Osteocyte (in vitro differentiated cells): ENCODE data around the gene CAMSAP1. TPM values are rescaled to one million over a fixed set of nuclear protein-coding genes. Genes with fewer than 3 reads are reported as not detected.

Experiments
- DNase-seq: peaks from one replicate; pipeline ENCODE4 v3.0.0; 2021; ENCODE audit warnings: mixed read lengths; ENCODE audit not compliant: unreplicated experiment; ENCODE audit errors: extremely low spot score
- H3K27ac Mint-ChIP-seq: one replicate; pipeline ENCODE4 v1.8.0; 2021; ENCODE audit warnings: mild to moderate bottlenecking, mixed read lengths; ENCODE audit not compliant: unreplicated experiment
- H3K27me3 Mint-ChIP-seq: one replicate; pipeline ENCODE4 v1.8.0; 2021; ENCODE audit warnings: mixed read lengths; ENCODE audit not compliant: unreplicated experiment
- H3K36me3 Mint-ChIP-seq: one replicate; pipeline ENCODE4 v1.8.0; 2021; ENCODE audit warnings: mixed read lengths; ENCODE audit not compliant: unreplicated experiment
- H3K4me1 Mint-ChIP-seq: one replicate; pipeline ENCODE4 v1.8.0; 2021; ENCODE audit warnings: mixed read lengths; ENCODE audit not compliant: unreplicated experiment
- H3K4me3 Mint-ChIP-seq: one replicate; pipeline ENCODE4 v1.8.0; 2021; ENCODE audit warnings: mild to moderate bottlenecking, moderate library complexity, mixed read lengths; ENCODE audit not compliant: unreplicated experiment
- H3K9me3 Mint-ChIP-seq: one replicate; pipeline ENCODE4 v1.8.0; 2021; ENCODE audit warnings: mixed read lengths; ENCODE audit not compliant: unreplicated experiment
- CTCF ChIP-seq: fragments of 200-600 bp; sonication (generic); IDR thresholded peaks from 2 replicates; pipeline ENCODE4 v1.5.0; 2021; ENCODE audit warnings: antibody characterized with exemption, mild to moderate bottlenecking, moderate library complexity
- total RNA-seq: library from RNA; stranded (reverse); gene quantifications from 2 replicates; pipeline ENCODE4 v1.2.1, GENCODE V29; 2021

CAMSAP1 gene
- total RNA-seq, 1 donor from 2014 or later, result 34.4 TPM

GRCh38 chr9:135849181-135849580 lies 58.2 kb downstream of the CAMSAP1 start:
- no peak for TF ChIP-seq CTCF
- no peaks in the 10 kb centered on the region for H3K27me3 Mint-ChIP-seq
- H3K36me3 Mint-ChIP-seq, result peaks cover 39% of the 10 kb centered on the region
- H3K9me3 Mint-ChIP-seq, result peaks cover 19% of the 10 kb centered on the region
- H3K4me3 Mint-ChIP-seq, result no peak overlapping the region
- no peak for DNase-seq
- no peaks in the 10 kb centered on the region for H3K4me1 Mint-ChIP-seq
- H3K27ac Mint-ChIP-seq, result no peak overlapping the region

- Mint-ChIP-seq H3K4me3 (no peak overlapping the region), H3K27ac (no peak overlapping the region), H3K27me3 (no peaks in the 10 kb centered on the region), H3K9me3 (peaks cover 23% of the 10 kb centered on the region), H3K4me1 (no peaks in the 10 kb centered on the region), H3K36me3 (peaks cover 43% of the 10 kb centered on the region)
- no peak for DNase-seq
- no peak for TF ChIP-seq CTCF
Measured at GRCh38 chr9:135848341-135849047, 58.9 kb downstream of the CAMSAP1 start.

DNA sequence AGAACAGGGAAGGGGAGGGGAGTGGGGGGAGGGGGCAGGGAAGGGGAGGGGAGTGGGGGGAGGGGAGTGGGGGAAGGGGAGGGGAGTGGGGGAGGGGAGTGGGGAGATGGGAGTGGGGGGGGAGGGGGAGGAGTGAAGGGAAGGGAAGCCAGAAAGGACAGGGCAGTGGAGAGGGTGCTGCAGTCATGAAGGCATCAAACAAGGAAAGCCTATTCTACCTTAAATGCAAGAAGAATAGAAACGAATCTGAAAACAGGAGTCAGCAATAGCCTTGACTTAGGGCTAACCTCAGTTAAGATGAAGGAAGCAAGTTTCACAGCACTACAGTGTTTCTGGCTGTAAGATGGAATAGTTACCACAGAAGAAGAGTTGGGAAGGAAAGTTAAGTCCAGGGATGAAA lies 59.5 kb downstream of the CAMSAP1 start:
- no peak overlapping the region for H3K27ac Mint-ChIP-seq
- H3K4me1 Mint-ChIP-seq, result no peaks in the 10 kb centered on the region
- no peak for TF ChIP-seq CTCF
- no peak for DNase-seq
- peaks cover 43% of the 10 kb centered on the region for H3K36me3 Mint-ChIP-seq
- no peak overlapping the region for H3K4me3 Mint-ChIP-seq
- H3K27me3 Mint-ChIP-seq, result no peaks in the 10 kb centered on the region
- peaks cover 23% of the 10 kb centered on the region for H3K9me3 Mint-ChIP-seq

DNA sequence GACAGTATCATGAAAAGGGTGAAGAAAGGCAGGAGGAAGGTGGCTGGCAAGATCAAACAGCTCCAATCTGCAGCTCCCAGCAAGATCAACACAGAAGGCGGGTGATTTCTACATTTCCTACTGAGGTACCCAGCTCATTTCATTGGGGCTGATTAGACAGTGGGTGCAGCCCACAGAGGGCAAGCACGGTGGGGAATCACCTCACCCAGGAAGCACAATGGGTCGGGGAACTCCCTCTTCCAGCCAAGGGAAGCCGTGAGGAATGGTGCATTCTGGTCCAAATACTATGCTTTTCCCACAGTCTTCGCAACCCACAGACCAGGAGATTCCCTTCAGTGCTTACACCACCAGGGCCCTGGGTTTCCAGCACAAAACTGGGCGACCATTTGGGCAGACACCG lies 66.8 kb downstream of the CAMSAP1 start:
- Mint-ChIP-seq H3K27ac (no peak overlapping the region), H3K36me3 (peaks cover 26% of the 10 kb centered on the region), H3K4me1 (no peaks in the 10 kb centered on the region), H3K27me3 (no peaks in the 10 kb centered on the region), H3K4me3 (no peak overlapping the region), H3K9me3 (peaks cover 14% of the 10 kb centered on the region)
- DNase-seq, result no peak
- TF ChIP-seq CTCF, result no peak

DNA sequence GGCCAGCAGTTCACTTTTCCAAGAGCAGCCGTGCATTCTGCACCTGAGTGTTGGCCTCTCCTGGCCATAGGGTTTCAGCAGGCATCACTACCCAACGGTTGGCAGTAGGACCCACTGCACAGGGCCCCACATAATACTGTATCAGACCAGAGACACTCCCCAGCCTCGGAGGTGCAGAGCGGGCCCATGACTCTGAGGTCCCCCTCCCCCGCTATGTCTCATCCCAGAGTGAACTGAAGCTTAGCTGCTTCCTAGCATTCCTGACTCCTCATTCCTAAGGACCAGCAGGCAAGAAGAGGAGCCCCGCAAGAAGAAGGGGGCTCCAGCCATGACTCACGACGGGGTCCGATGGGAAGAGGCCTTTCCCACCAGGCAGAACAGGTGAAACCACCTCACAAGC lies 67.2 kb downstream of the CAMSAP1 start:
- H3K4me3 Mint-ChIP-seq, result no peak overlapping the region
- peaks cover 11% of the 10 kb centered on the region for H3K9me3 Mint-ChIP-seq
- no peaks in the 10 kb centered on the region for H3K27me3 Mint-ChIP-seq
- no peaks in the 10 kb centered on the region for H3K4me1 Mint-ChIP-seq
- no peak for TF ChIP-seq CTCF
- no peak overlapping the region for H3K27ac Mint-ChIP-seq
- peaks cover 22% of the 10 kb centered on the region for H3K36me3 Mint-ChIP-seq
- no peak for DNase-seq
